ENCODE results near the gene CDK5RAP2.

The CDK5RAP2 gene

DNA sequence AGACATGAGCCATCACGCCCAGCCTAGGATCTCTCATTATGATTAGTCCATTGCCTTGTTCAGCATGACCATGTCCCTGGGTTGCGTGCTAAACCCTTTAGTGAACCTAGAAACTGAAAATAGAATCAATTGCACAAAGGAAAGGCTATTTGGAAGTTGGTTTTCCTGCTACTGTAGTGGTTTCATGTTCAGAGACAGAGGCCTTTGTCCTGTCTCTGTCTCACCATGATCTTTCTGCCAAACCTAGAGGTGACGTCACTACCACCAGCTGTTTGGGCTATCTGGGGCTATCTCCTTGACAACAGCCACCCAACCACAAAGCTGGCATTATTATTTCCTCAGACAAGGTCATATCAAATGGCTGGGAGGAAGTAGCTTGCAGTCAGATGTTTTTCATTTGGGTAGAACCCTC is 4.0 kb upstream of the CDK5RAP2 start:
- TF ChIP-seq KLF7 (tag by site-specific recombination; IDR thresholded peaks at IDR 0.05; ENCODE audit: borderline replicate concordance) (no peak), ZNF600 (tag by site-specific recombination; IDR thresholded peaks at IDR 0.05) (no peak), ZNF155 (tag by site-specific recombination; IDR thresholded peaks at IDR 0.05) (no peak), ZNF529 (tag by site-specific recombination; IDR thresholded peaks at IDR 0.05; ENCODE audit: insufficient replicate concordance) (no peak), GLIS1 (tag by site-specific recombination; IDR thresholded peaks at IDR 0.05) (peak; percentile 35; the same call in 1 of the 2 replicates), ZNF629 (tag by site-specific recombination; IDR thresholded peaks at IDR 0.05) (peak; percentile 88), ZNF658 (tag by site-specific recombination; IDR thresholded peaks at IDR 0.05) (no peak), ZNF701 (tag by site-specific recombination; IDR thresholded peaks at IDR 0.05) (no peak), ZBTB8A (tag by site-specific recombination; IDR thresholded peaks at IDR 0.05) (no peak), ZNF140 (tag by site-specific recombination; IDR thresholded peaks at IDR 0.05) (no peak), ZBTB20 (tag by site-specific recombination; IDR thresholded peaks at IDR 0.05) (no peak), ZNF211 (tag by site-specific recombination; IDR thresholded peaks at IDR 0.05; ENCODE audit: low read depth) (no peak), ZNF391 (tag by site-specific recombination; IDR thresholded peaks at IDR 0.05; ENCODE audit: borderline replicate concordance, low read depth) (no peak), RBAK (tag by site-specific recombination; IDR thresholded peaks at IDR 0.05) (no peak), ZBTB21 (tag by site-specific recombination; IDR thresholded peaks at IDR 0.05) (peak; percentile 74), BCL11B (tag by site-specific recombination; IDR thresholded peaks at IDR 0.05; ENCODE audit: low read depth) (no peak)
- TF ChIP-seq, protein P1, sequence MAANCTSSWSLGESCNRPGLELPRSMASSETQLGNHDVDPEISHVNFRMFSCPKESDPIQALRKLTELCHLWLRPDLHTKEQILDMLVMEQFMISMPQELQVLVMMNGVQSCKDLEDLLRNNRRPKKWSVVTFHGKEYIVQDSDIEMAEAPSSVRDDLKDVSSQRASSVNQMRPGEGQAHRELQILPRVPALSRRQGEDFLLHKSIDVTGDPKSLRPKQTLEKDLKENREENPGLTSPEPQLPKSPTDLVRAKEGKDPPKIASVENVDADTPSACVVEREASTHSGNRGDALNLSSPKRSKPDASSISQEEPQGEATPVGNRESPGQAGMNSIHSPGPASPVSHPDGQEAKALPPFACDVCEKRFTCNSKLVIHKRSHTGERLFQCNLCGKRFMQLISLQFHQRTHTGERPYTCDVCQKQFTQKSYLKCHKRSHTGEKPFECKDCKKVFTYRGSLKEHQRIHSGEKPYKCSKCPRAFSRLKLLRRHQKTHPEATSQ (tag by site-specific recombination; IDR thresholded peaks at IDR 0.05), result no peak
- TF ChIP-seq, protein P2, sequence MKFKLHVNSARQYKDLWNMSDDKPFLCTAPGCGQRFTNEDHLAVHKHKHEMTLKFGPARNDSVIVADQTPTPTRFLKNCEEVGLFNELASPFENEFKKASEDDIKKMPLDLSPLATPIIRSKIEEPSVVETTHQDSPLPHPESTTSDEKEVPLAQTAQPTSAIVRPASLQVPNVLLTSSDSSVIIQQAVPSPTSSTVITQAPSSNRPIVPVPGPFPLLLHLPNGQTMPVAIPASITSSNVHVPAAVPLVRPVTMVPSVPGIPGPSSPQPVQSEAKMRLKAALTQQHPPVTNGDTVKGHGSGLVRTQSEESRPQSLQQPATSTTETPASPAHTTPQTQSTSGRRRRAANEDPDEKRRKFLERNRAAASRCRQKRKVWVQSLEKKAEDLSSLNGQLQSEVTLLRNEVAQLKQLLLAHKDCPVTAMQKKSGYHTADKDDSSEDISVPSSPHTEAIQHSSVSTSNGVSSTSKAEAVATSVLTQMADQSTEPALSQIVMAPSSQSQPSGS (tag by site-specific recombination; IDR thresholded peaks at IDR 0.05; ENCODE audit: low read depth), result peak; percentile 95
- TF ChIP-seq, protein P3, sequence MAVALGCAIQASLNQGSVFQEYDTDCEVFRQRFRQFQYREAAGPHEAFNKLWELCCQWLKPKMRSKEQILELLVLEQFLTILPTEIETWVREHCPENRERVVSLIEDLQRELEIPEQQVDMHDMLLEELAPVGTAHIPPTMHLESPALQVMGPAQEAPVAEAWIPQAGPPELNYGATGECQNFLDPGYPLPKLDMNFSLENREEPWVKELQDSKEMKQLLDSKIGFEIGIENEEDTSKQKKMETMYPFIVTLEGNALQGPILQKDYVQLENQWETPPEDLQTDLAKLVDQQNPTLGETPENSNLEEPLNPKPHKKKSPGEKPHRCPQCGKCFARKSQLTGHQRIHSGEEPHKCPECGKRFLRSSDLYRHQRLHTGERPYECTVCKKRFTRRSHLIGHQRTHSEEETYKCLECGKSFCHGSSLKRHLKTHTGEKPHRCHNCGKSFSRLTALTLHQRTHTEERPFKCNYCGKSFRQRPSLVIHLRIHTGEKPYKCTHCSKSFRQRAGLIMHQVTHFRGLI (tag by site-specific recombination; IDR thresholded peaks at IDR 0.05), result no peak
- TF ChIP-seq, protein P4, sequence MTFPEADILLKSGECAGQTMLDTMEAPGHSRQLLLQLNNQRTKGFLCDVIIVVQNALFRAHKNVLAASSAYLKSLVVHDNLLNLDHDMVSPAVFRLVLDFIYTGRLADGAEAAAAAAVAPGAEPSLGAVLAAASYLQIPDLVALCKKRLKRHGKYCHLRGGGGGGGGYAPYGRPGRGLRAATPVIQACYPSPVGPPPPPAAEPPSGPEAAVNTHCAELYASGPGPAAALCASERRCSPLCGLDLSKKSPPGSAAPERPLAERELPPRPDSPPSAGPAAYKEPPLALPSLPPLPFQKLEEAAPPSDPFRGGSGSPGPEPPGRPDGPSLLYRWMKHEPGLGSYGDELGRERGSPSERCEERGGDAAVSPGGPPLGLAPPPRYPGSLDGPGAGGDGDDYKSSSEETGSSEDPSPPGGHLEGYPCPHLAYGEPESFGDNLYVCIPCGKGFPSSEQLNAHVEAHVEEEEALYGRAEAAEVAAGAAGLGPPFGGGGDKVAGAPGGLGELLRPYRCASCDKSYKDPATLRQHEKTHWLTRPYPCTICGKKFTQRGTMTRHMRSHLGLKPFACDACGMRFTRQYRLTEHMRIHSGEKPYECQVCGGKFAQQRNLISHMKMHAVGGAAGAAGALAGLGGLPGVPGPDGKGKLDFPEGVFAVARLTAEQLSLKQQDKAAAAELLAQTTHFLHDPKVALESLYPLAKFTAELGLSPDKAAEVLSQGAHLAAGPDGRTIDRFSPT (tag by site-specific recombination; IDR thresholded peaks at IDR 0.05), result no peak
- H3K9me3 ChIP-seq (ENCODE audit: control insufficient read depth, insufficient read depth, low read depth, low read length), result no peaks in the 10 kb centered on the region
- no peak overlapping the region for H3K27ac ChIP-seq (ENCODE audit: extremely low read depth, low read depth, low read length)
- no peaks in the 10 kb centered on the region for H3K36me3 ChIP-seq (ENCODE audit: control insufficient read depth in 2 of 2, insufficient read depth in 1 of 2, low read length in 2 of 2)
- CTCF ChIA-PET, result interaction anchor here (2.0 kb wide), 1 partner anchor 36 kb away, joined by 4 read pairs; no protein-coding TSS in a partner anchor
- no peak overlapping the region for H3K4me3 ChIP-seq (ENCODE audit: low read depth, low read length)
- H3K4me1 ChIP-seq (ENCODE audit: control insufficient read depth, insufficient read depth, low read length), result 0 out of 2 replicates have a peak, but pooled peaks cover 1% of the 10 kb centered on the region
- POLR2A ChIA-PET, result interaction anchor here (0.7 kb wide), 1 partner anchor 130 kb away, joined by 3 read pairs; the partner anchor contains the start of gene MEGF9
